Spinal cord (tissue), 10 donors: Measurements from ENCODE around the gene NUDT17. TPM values are rescaled to one million over a fixed set of nuclear protein-coding genes. Genes with fewer than 3 reads are reported as not detected.
"Not testable (repeated sequence)": the region's sequence is repeated elsewhere in the genome, so short reads cannot be mapped to it uniquely, and the experiment has no call there.

ENCODE experiments used
- DNase-seq, 6 donors: peaks; one replicate each; pipeline versions ENCODE4 v3.0.0 to v3.0.0-alpha.2; 2013 to 2015; ENCODE audit warnings: low spot score in 6 of 6, low read depth in 4 of 6
- H3K27ac ChIP-seq: one replicate; pipeline ENCODE4 v1.5.1; 2013; ENCODE audit warnings: low read depth, low read length, control low read depth
- H3K27me3 ChIP-seq: one replicate; pipeline ENCODE4 v1.6.1; 2013; ENCODE audit warnings: low read length; ENCODE audit not compliant: control insufficient read depth, insufficient read depth
- H3K36me3 ChIP-seq: one replicate; pipeline ENCODE4 v1.6.1; 2013; ENCODE audit warnings: low read length; ENCODE audit not compliant: control insufficient read depth, insufficient read depth
- H3K4me1 ChIP-seq: one replicate; pipeline ENCODE4 v1.6.1; 2013; ENCODE audit warnings: low read length; ENCODE audit not compliant: control insufficient read depth, insufficient read depth
- H3K4me3 ChIP-seq: one replicate; pipeline ENCODE4 v1.5.1; 2013; ENCODE audit warnings: low read depth, low read length, control low read depth
- H3K9me3 ChIP-seq: one replicate; pipeline ENCODE4 v1.6.1; 2013; ENCODE audit warnings: low read length; ENCODE audit not compliant: control insufficient read depth, insufficient read depth
- WGBS: methylation state at CpG from one replicate; pipeline ENCODE4 v1.1.5; 2013; ENCODE audit warnings: missing lambda C conversion rate; ENCODE audit not compliant: insufficient coverage; 5-methylcytosine and 5-hydroxymethylcytosine counted together
- polyA plus RNA-seq, 2 donors: library from polyadenylated mRNA; unstranded; fragments of 120-200 nt; gene quantifications; one replicate each; pipeline ENCODE4 v1.2.1, GENCODE V29; 2013; ENCODE audit not compliant: insufficient read length in 2 of 2
- total RNA-seq, 2 donors: library from RNA; depleted of rRNA in 1 of 2; stranded (reverse); fragments of 120-200 nt in 1 of 2; fragments of >200 nt in 1 of 2; gene quantifications; one replicate each; pipeline versions ENCODE4 v1.2.3 to v1.2.4, GENCODE V29; 2013 to 2014
- donor health status: healthy.

The NUDT17 gene
- total and polyA plus RNA-seq, 4 donors, result 3.9 to 11.8 (median 10.9) TPM

GRCh38 chr1:145822779-145823331 is 22.6 kb upstream of the NUDT17 start:
- not testable (repeated sequence) for H3K9me3 ChIP-seq, H3K27me3 ChIP-seq, H3K4me3 ChIP-seq, H3K4me1 ChIP-seq, DNase-seq, H3K27ac ChIP-seq
- no CpG with 5 or more reads among the region's 16 CpGs for WGBS
- H3K36me3 ChIP-seq, result peaks cover 13% of the 10 kb centered on the region

GRCh38 chr1:145823565-145824498 is 21.6 kb upstream of the NUDT17 start, which contains the start of the genes POLR3C and RNF115:
Gene POLR3C, plus strand, starts transcription at chr1:145824200. Its CDS starts 1,577 bp downstream, at chr1:145825777.
Gene RNF115, minus strand, starts transcription at chr1:145824095. Its CDS starts 222 bp downstream, at chr1:145823873.
- no peaks in the 10 kb centered on the region for H3K9me3 ChIP-seq
- peak; percentile 79 to 98 (median 86) for DNase-seq
- peaks cover 5% of the 10 kb centered on the region for H3K4me1 ChIP-seq
- under 1% methylated on average over 89 of the region's 89 CpGs for WGBS
- H3K27ac ChIP-seq, result peak within 1 kb of the TSS; percentile 93
- H3K27me3 ChIP-seq, result no peaks in the 10 kb centered on the region
- peaks cover 22% of the 10 kb centered on the region for H3K36me3 ChIP-seq
- H3K4me3 ChIP-seq, result peak within 1 kb of the TSS; percentile 93

DNA sequence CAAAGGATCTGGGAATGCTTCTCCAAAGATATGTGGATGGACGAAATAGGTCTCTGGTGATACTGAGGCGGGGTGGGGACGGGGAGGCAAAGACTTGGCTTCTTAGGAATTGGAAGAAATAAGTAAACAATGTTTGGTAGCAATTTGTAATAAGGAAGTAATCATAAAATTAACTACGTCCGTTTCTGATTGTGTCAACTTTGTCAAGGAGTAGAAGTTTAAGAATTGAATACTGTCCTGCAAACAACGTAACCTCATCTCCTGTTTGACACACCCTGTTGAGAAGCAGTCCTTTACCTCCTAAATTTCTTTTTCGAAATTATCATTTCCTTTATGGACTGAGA is 21.0 kb upstream of the NUDT17 start:
- peaks cover 5% of the 10 kb centered on the region for H3K4me1 ChIP-seq
- 0% methylated on average over 2 of the region's 7 CpGs for WGBS
- H3K27ac ChIP-seq, result peak overlapping the region; percentile 93
- H3K4me3 ChIP-seq, result peak overlapping the region; percentile 93
- no peaks in the 10 kb centered on the region for H3K9me3 ChIP-seq
- H3K27me3 ChIP-seq, result no peaks in the 10 kb centered on the region
- DNase-seq, result no peak
- H3K36me3 ChIP-seq, result peaks cover 28% of the 10 kb centered on the region

GRCh38 chr1:145826030-145826429 is 19.4 kb upstream of the NUDT17 start:
- DNase-seq, result no peak
- no peaks in the 10 kb centered on the region for H3K9me3 ChIP-seq
- no peaks in the 10 kb centered on the region for H3K27me3 ChIP-seq
- H3K4me1 ChIP-seq, result peaks cover 5% of the 10 kb centered on the region
- H3K4me3 ChIP-seq, result no peak overlapping the region
- WGBS, result no CpG with 5 or more reads among the region's 2 CpGs
- no peak overlapping the region for H3K27ac ChIP-seq
- peaks cover 37% of the 10 kb centered on the region for H3K36me3 ChIP-seq

DNA sequence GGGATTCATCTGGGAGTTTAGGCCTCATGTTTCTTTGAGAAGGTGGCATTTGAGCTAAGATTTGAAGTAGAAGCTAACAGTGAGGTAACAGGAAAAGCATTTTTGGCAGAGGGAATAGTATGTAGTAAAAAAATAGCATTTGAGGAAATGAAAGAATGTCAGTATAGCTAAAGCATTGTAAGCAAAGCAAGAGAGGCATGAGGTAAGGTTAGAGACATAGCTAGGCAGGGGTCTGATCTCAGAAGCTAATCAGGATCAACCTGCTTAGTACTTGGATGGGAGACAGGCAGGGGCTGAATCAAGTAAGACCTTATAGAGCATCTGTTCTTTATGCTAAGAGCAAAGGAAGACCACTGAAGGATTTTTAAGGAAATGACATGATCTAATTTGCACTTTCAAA is 17.5 kb upstream of the NUDT17 start:
- peaks cover 5% of the 10 kb centered on the region for H3K4me1 ChIP-seq
- no peaks in the 10 kb centered on the region for H3K27me3 ChIP-seq
- no peak for DNase-seq
- no peak overlapping the region for H3K4me3 ChIP-seq
- H3K36me3 ChIP-seq, result peaks cover 51% of the 10 kb centered on the region
- no peak overlapping the region for H3K27ac ChIP-seq
- no peaks in the 10 kb centered on the region for H3K9me3 ChIP-seq

GRCh38 chr1:145828367-145829026 is 16.9 kb upstream of the NUDT17 start:
- Histone ChIP-seq H3K27me3 (no peaks in the 10 kb centered on the region), H3K36me3 (peaks cover 54% of the 10 kb centered on the region), H3K4me3 (no peak overlapping the region), H3K27ac (no peak overlapping the region), H3K4me1 (peaks cover 5% of the 10 kb centered on the region), H3K9me3 (no peaks in the 10 kb centered on the region)
- no peak for DNase-seq

- not testable (repeated sequence) for H3K27ac ChIP-seq, H3K9me3 ChIP-seq, H3K4me1 ChIP-seq, H3K4me3 ChIP-seq, DNase-seq, H3K27me3 ChIP-seq
- H3K36me3 ChIP-seq, result peaks cover 72% of the 10 kb centered on the region
- 100% methylated on average over 2 of the region's 2 CpGs for WGBS
Observed at GRCh38 chr1:145830810-145831209, 14.6 kb upstream of the NUDT17 start.

DNA sequence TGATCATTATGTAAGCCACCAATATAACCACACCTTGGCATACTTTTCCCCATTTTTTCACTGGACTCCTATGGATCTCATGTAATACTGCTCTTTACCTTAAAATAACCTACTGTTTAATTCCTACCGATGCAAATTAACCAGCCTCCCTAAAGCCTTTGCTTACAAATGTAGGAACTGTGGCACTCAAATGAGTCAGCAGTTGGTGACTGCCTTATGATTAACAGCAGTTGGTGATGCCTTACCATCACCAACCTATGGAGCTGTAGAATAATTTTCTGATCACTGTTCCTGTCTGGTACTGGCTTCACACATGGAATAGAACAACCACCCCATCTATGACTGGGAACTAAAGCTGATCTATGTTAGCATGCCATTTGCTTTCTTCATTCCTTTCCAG is 7.8 kb upstream of the NUDT17 start:
- no peak for DNase-seq
- Histone ChIP-seq H3K36me3 (peaks cover 69% of the 10 kb centered on the region), H3K9me3 (no peaks in the 10 kb centered on the region), H3K4me3 (no peak overlapping the region), H3K4me1 (no peaks in the 10 kb centered on the region), H3K27ac (no peak overlapping the region), H3K27me3 (no peaks in the 10 kb centered on the region)
- no CpG with 5 or more reads among the region's 1 CpG for WGBS

- H3K27ac ChIP-seq, result no peak overlapping the region
- WGBS, result no CpG with 5 or more reads among the region's 3 CpGs
- H3K4me1 ChIP-seq, result peaks cover 19% of the 10 kb centered on the region
- peak in 1 of 6 donors; percentile 64 for DNase-seq
- no peaks in the 10 kb centered on the region for H3K27me3 ChIP-seq
- H3K9me3 ChIP-seq, result no peaks in the 10 kb centered on the region
- peaks cover 41% of the 10 kb centered on the region for H3K36me3 ChIP-seq
- no peak overlapping the region for H3K4me3 ChIP-seq
Observed at GRCh38 chr1:145843031-145843430, 2.4 kb upstream of the NUDT17 start.
